WERI-Rb-1 (cell line): ENCODE data around the gene CLDN8.

Experiments used
- DNase-seq: peaks from one replicate; pipeline ENCODE4 v3.0.0-alpha.2; 2020
- H3K27ac ChIP-seq: fragments of 250-450 bp; sonication (Bioruptor Pico); 2 replicates; pipeline ENCODE4 v1.5.1; 2020; ENCODE audit warnings: mild to moderate bottlenecking, moderate library complexity
- H3K27me3 ChIP-seq: fragments of 250-450 bp; sonication (Bioruptor Pico); 2 replicates; pipeline ENCODE4 v1.5.1; 2021; ENCODE audit warnings: mild to moderate bottlenecking, low read depth, moderate library complexity; ENCODE audit not compliant: insufficient read depth, severe bottlenecking
- H3K36me3 ChIP-seq: fragments of 250-450 bp; sonication (Bioruptor Pico); 2 replicates; pipeline ENCODE4 v1.5.1; 2020; ENCODE audit warnings: mild to moderate bottlenecking, moderate library complexity
- H3K4me3 ChIP-seq: 2 replicates; pipeline ENCODE4 v1.5.1; 2011; ENCODE audit warnings: low read depth, mild to moderate bottlenecking, control low read depth, low read length
- H3K9me3 ChIP-seq: fragments of 250-450 bp; sonication (Bioruptor Pico); 2 replicates; pipeline ENCODE4 v1.5.1; 2021; ENCODE audit warnings: mild to moderate bottlenecking, moderate library complexity; ENCODE audit not compliant: severe bottlenecking
- TF ChIP-seq, protein P1 (sequence below): IDR thresholded peaks from 2 replicates; pipeline ENCODE4 v1.5.1; 2011; ENCODE audit warnings: low read depth, mild to moderate bottlenecking, control low read depth, inconsistent platforms, low read length

Gene CLDN8

DNA sequence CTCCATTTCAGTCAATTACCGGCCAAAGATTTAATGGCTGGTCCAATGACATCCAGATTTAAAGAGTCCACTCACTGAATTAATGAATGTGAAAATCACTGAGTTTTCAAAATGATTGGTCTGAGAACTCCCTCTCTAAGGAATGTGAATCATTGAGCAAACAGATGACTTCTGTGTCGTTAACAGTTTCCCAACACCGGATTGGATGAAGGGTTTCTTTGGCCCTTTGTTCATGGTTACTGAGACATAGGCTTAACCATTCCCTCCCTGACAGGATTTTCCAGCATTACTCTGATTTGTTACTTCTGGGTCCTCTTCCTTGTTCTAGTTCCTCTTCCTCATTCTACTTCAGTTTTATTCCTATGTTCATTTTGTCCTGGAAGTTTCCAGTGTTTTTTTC lies 47.8 kb downstream of the CLDN8 start:
- H3K4me3 ChIP-seq = no peak overlapping the region
- no peaks in the 10 kb centered on the region for H3K27me3 ChIP-seq
- no peaks in the 10 kb centered on the region for H3K36me3 ChIP-seq
- TF ChIP-seq, protein P1, sequence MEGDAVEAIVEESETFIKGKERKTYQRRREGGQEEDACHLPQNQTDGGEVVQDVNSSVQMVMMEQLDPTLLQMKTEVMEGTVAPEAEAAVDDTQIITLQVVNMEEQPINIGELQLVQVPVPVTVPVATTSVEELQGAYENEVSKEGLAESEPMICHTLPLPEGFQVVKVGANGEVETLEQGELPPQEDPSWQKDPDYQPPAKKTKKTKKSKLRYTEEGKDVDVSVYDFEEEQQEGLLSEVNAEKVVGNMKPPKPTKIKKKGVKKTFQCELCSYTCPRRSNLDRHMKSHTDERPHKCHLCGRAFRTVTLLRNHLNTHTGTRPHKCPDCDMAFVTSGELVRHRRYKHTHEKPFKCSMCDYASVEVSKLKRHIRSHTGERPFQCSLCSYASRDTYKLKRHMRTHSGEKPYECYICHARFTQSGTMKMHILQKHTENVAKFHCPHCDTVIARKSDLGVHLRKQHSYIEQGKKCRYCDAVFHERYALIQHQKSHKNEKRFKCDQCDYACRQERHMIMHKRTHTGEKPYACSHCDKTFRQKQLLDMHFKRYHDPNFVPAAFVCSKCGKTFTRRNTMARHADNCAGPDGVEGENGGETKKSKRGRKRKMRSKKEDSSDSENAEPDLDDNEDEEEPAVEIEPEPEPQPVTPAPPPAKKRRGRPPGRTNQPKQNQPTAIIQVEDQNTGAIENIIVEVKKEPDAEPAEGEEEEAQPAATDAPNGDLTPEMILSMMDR = no peak
- DNase-seq = no peak
- H3K27ac ChIP-seq = no peak overlapping the region
- H3K9me3 ChIP-seq = no peaks in the 10 kb centered on the region

DNA sequence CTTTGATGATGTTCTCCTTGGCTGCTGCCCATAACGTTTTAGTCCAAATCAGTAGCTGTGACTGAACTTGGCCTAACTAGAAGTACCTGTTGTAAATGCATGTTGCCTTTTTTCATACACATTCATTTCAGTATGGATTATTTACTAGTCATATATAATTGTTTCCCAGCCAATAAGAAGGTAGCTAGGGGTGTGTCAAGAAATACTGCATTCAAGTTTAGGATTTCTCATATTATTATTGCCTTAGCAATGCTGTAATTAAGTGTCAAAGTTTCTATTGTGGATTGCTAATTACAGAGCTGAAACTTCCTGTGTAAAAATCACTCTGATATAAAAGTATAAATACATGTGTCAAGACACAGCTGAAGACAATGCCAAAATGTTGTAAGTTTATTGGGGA lies 49.2 kb downstream of the CLDN8 start, which contains the start of gene CLDN17:
Gene CLDN17, minus strand, starts transcription at position 101 of the 400 bp plus-strand sequence. CDS start 188 bp downstream, outside the sequence.
- H3K9me3 ChIP-seq = no peaks in the 10 kb centered on the region
- TF ChIP-seq, protein P1 = no peak
- DNase-seq = no peak
- no peaks in the 10 kb centered on the region for H3K27me3 ChIP-seq
- no peaks in the 10 kb centered on the region for H3K36me3 ChIP-seq
- H3K4me3 ChIP-seq = no peak within 1 kb of the TSS
- H3K27ac ChIP-seq = no peak within 1 kb of the TSS

DNA sequence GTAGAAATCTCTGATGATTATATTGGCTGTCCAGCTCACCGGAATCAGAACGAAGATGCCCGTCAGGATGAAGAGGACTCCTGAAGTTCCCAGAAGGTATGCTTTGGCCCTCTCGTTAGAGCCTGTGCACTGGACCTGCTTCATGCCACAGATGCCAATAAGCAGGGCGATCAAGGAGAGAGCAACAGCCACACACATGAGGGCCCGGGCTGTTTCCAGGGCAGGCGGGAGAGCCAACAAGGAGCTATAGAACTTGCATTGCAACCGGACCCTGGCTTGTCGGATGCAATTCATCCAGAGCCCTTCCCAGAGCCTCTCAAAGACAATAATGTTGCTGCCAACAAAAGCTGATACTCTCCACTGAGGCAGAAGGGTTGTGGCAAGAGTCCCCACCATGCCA lies 49.7 kb downstream of the CLDN8 start:
- DNase-seq = no peak
- no peak overlapping the region for H3K27ac ChIP-seq

DNA sequence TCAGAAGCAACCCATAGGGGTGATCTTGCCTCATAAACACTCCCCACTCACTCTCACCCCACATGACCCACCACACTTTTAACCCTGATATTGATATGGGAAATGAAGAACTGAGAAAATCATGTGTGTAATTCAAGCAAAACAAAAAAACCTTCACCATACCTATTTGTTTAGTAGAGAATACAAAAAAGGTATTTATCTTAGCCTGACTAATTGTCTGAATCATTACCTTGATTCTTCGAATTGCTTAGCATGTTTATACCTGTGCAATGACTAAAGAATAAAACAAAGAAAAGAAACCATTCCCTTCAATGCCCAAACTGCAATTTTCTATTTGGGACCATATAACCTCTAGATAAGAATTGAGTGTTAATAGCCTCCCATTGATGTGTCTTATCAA lies 51.1 kb downstream of the CLDN8 start:
- TF ChIP-seq, protein P1 = no peak
- Histone ChIP-seq H3K36me3 (no peaks in the 10 kb centered on the region), H3K27me3 (no peaks in the 10 kb centered on the region), H3K4me3 (no peak overlapping the region), H3K27ac (no peak overlapping the region), H3K9me3 (no peaks in the 10 kb centered on the region)
- no peak for DNase-seq

More for the DNA sequence above, 49.7 kb downstream of the CLDN8 start:
- H3K36me3 ChIP-seq = no peaks in the 10 kb centered on the region
- H3K9me3 ChIP-seq = no peaks in the 10 kb centered on the region
- H3K4me3 ChIP-seq = no peak overlapping the region
- TF ChIP-seq, protein P1 = no peak
- H3K27me3 ChIP-seq = no peaks in the 10 kb centered on the region
